ENCODE results near the gene STING1. TPM values are rescaled to one million over a fixed set of nuclear protein-coding genes. Genes with fewer than 3 reads are reported as not detected.
"Not testable (repeated sequence)": the region's sequence is repeated elsewhere in the genome, so short reads cannot be mapped to it uniquely, and the experiment has no call there.

Gene STING1
- total RNA-seq, 1 experiment from 2014 or later, result 54.5 TPM

- no peaks in the 10 kb centered on the region for H3K36me3 ChIP-seq
- no peak for DNase-seq
- H3K27me3 ChIP-seq, result no peaks in the 10 kb centered on the region
- H3K4me3 ChIP-seq, result no peak overlapping the region
- H3K9me3 ChIP-seq, result no peaks in the 10 kb centered on the region
These were observed 25.8 kb downstream of the STING1 start for GRCh38 chr5:139456776-139457175.

GRCh38 chr5:139454568-139455290 is 27.8 kb downstream of the STING1 start:
- no peaks in the 10 kb centered on the region for H3K9me3 ChIP-seq
- no peak for DNase-seq
- H3K36me3 ChIP-seq, result no peaks in the 10 kb centered on the region
- no peak overlapping the region for H3K4me3 ChIP-seq
- no peaks in the 10 kb centered on the region for H3K27me3 ChIP-seq

GRCh38 chr5:139453683-139454567 is 28.6 kb downstream of the STING1 start:
- peak; percentile 14 for DNase-seq
- no peak overlapping the region for H3K4me3 ChIP-seq
- H3K36me3 ChIP-seq, result no peaks in the 10 kb centered on the region
- no peaks in the 10 kb centered on the region for H3K9me3 ChIP-seq
- H3K27me3 ChIP-seq, result no peaks in the 10 kb centered on the region

GRCh38 chr5:139451878-139452660 is 30.5 kb downstream of the STING1 start:
- H3K27me3 ChIP-seq, result no peaks in the 10 kb centered on the region
- DNase-seq, result no peak
- H3K9me3 ChIP-seq, result no peaks in the 10 kb centered on the region
- no peaks in the 10 kb centered on the region for H3K36me3 ChIP-seq
- H3K4me3 ChIP-seq, result no peak overlapping the region

- Histone ChIP-seq H3K27me3 (no peaks in the 10 kb centered on the region), H3K9me3 (no peaks in the 10 kb centered on the region), H3K4me3 (no peak overlapping the region), H3K36me3 (no peaks in the 10 kb centered on the region)
- DNase-seq, result no peak
These were observed 31.4 kb downstream of the STING1 start for GRCh38 chr5:139451176-139451575.

GRCh38 chr5:139446956-139447779 is 35.4 kb downstream of the STING1 start:
- no peaks in the 10 kb centered on the region for H3K36me3 ChIP-seq
- H3K4me3 ChIP-seq, result no peak overlapping the region
- H3K9me3 ChIP-seq, result no peaks in the 10 kb centered on the region
- H3K27me3 ChIP-seq, result no peaks in the 10 kb centered on the region
- no peak for DNase-seq

- peak; percentile 80 for DNase-seq
- no peaks in the 10 kb centered on the region for H3K9me3 ChIP-seq
- H3K36me3 ChIP-seq, result no peaks in the 10 kb centered on the region
- H3K27me3 ChIP-seq, result no peaks in the 10 kb centered on the region
- H3K4me3 ChIP-seq, result no peak overlapping the region
These were observed 37.0 kb downstream of the STING1 start for GRCh38 chr5:139445325-139446170.

GRCh38 chr5:139443831-139444453 is 38.6 kb downstream of the STING1 start:
- Histone ChIP-seq H3K4me3 (no peak overlapping the region), H3K36me3 (no peaks in the 10 kb centered on the region), H3K9me3 (no peaks in the 10 kb centered on the region), H3K27me3 (no peaks in the 10 kb centered on the region)
- no peak for DNase-seq

GRCh38 chr5:139440416-139440815 is 42.1 kb downstream of the STING1 start:
- not testable (repeated sequence) for DNase-seq, H3K4me3 ChIP-seq, H3K36me3 ChIP-seq, H3K27me3 ChIP-seq, H3K9me3 ChIP-seq

- no peak for DNase-seq
These were observed 43.3 kb downstream of the STING1 start, which contains the start of gene DNAJC18 for GRCh38 chr5:139439013-139439903. DNAJC18 (minus strand) TSS chr5:139439525; CDS start chr5:139439445, 80 bp downstream.

GRCh38 chr5:139438707-139439012 is 43.9 kb downstream of the STING1 start:
- no peaks in the 10 kb centered on the region for H3K9me3 ChIP-seq

More at GRCh38 chr5:139439013-139439903, 43.3 kb downstream of the STING1 start, which contains the start of gene DNAJC18:
- Histone ChIP-seq H3K27me3 (no peaks in the 10 kb centered on the region), H3K9me3 (no peaks in the 10 kb centered on the region), H3K4me3 (no peak within 1 kb of the TSS), H3K36me3 (no peaks in the 10 kb centered on the region)

GRCh38 chr5:139435676-139436075 is 46.9 kb downstream of the STING1 start:
- Histone ChIP-seq H3K36me3 (no peaks in the 10 kb centered on the region), H3K27me3 (no peaks in the 10 kb centered on the region), H3K4me3 (no peak overlapping the region), H3K9me3 (no peaks in the 10 kb centered on the region)
- DNase-seq, result no peak

More at GRCh38 chr5:139438707-139439012, 43.9 kb downstream of the STING1 start:
- H3K4me3 ChIP-seq, result no peak overlapping the region
- DNase-seq, result no peak
- no peaks in the 10 kb centered on the region for H3K27me3 ChIP-seq
- H3K36me3 ChIP-seq, result no peaks in the 10 kb centered on the region

- Histone ChIP-seq H3K36me3 (no peaks in the 10 kb centered on the region), H3K27me3 (no peaks in the 10 kb centered on the region), H3K9me3 (no peaks in the 10 kb centered on the region), H3K4me3 (no peak overlapping the region)
- DNase-seq, result no peak
These were observed 50.9 kb downstream of the STING1 start for GRCh38 chr5:139431706-139432105.

- H3K9me3 ChIP-seq, result no peaks in the 10 kb centered on the region
- H3K36me3 ChIP-seq, result no peaks in the 10 kb centered on the region
- no peak for DNase-seq
- H3K4me3 ChIP-seq, result no peak overlapping the region
- no peaks in the 10 kb centered on the region for H3K27me3 ChIP-seq
These were observed 52.5 kb downstream of the STING1 start for GRCh38 chr5:139430015-139430414.
